HG03097 (cell line): ENCODE data around the gene NARF.

ENCODE experiments used
- ATAC-seq: cut with Tn5 transposase; IDR thresholded peaks from one replicate; pipeline ENCODE4 v1.9.1; 2021; ENCODE audit not compliant: unreplicated experiment, low FRiP score

NARF gene

DNA sequence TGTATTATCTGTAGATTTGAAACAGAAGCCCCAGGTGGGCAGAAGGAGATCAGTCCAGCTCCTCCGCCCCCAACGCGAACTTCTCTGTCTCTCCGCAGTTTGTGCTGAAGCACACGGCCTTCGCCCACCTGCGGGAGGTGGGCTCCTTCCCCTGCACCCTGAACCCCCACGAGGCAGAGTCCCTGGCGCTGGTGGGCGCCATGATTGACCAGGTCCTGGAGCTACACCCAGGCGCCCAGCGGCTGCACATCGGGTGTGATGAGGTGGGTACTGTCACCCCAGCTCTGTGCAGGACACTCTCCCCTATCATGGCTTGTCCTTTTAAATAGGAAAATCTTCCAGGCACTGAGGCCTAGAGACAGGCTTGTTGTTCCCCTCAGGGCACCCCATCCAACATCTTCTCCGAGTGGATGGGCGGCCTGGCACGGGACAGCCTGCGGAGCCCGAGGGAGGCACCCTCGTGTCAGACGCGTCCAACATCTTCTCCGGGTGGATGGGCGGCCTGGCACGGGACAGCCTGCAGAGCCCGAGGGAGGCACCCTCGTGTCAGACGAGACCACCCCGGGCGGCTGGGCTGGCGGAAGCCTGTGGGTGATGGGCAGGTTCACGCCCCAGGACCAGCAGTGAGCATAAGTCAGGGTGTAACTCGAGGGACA lies 24.9 kb upstream of the NARF start:
- no peak for ATAC-seq

DNA sequence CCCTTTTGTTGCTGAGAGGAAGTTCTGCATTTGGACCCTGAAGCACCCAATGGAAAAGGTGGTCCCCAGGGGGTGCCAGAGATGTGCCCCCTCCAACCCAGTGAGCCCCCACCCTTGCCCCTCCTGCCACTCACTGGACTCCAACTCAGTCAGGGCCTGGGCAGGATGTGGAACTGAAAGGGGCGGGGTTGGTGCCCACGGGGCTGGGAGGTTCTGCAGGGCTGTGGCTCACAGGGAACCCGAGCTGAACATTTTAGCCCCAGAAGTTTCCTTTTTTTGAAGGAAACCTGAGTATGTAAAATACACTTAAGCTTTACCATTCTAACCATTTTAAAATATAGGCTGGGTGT lies 24.4 kb upstream of the NARF start:
- ATAC-seq, result no peak

DNA sequence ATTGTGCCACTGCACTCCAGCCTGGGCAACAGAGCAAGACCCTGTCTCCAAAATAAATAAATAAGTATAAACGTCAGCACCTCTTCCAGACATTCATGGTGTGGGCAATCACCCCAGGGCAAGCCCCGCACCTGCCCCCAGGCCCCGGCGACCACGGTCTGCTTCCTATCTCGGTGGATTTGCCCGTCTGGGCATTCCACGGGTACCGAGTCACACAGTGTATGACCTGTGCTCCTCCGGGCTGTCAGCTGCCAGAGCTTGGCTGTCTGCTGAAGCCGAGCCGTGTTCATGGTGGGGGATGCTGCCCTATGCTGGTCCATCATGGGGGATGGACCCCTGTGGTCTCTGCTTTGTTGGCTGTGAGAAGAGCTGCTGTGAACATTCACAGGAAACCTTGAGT lies 23.4 kb upstream of the NARF start:
- no peak for ATAC-seq

DNA sequence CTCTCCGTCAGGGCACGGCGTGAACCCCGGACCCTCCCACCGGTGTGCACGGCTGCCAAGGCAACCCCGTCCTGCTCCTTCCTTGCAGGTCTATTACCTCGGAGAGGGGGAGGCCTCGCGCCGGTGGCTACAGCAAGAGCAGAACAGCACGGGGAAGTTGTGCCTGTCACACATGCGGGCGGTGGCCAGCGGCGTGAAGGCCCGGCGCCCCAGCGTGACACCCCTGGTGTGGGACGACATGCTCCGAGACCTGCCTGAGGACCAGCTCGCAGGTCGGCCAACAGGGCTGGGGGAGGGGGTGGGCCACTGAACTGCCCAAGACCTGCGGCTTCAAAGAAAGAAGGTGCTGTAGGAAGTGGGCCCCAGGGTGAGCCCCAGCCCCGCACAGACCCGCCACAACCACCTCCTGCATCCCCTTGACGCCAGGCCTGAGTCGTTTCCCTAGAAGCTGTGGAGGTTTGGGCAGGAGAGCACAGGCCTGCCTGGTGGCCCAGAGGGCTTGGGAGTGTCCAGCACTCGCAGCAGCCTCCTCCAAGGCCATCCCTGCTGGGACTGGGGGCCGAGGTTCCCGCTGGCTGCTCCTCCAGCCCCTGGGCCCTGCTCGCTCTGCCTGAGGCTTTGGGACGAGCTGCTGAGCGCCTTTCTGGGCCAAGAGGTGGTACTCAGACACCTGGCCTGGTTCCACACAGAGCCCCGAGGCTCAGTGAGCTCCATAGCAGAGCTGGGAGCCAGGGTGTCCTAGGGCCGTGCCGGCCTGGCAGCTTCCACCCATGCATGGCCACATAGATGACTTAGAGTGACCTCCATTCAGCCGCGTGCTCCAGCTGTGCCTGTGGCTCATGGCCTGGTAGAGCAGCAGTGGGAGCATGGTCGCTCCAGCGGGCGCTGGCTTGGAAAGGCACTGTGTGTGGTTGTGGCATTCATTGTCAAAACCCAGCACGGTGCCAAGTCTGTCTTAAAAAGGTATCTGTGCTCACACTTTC lies 22.6 kb upstream of the NARF start:
- no peak for ATAC-seq

GRCh38 chr17:82436601-82437324 lies 21.8 kb upstream of the NARF start:
- ATAC-seq, result no peak

DNA sequence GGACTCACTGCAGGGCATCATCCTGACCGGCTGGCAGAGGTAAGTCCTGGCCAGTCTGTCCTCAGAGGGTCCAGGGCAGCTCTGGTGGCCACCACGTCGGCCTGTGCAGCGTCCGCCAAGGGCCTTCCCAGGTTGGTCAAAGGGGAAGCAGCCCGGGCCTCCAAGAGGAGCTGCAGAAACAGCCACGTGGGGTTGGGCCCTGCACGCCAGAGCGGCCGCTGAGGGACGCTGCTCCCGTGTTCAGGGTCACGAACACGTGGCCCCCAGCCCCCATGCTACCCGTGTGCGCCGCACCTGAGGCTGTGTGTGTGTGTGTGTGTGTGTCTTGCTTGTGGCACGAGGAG lies 21.2 kb upstream of the NARF start:
- no peak for ATAC-seq

GRCh38 chr17:82438401-82439193 lies 19.9 kb upstream of the NARF start:
- ATAC-seq, result no peak

DNA sequence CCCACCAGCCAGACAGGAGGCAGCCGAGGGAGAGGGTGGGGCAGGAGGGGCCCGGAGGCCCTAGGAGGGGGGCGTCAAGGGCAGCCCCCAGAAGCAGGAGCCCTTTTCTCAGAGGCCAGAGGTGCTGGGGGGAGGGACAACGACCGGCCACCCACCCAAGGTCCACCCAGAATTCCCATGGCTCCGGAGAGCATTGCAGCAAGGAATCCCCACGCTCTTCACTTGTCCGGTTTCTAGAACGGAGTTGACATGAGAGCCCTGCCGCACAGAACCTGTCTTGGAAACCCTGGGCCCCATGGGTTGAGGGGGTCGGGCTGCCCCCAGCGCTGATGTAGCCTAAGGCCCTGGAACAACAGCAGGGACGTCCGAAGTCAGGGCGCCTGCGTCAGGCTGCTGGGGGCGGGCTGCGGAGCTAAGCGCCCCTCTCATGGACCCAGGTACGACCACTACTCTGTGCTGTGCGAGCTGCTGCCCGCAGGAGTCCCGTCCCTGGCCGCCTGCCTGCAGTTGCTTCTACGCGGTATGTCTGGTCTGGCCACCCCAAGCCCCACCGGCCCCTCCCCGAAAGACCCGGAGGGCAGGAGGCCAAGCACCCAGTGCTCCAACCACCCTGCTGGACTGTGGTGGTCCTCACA lies 19.2 kb upstream of the NARF start:
- ATAC-seq, result no peak

DNA sequence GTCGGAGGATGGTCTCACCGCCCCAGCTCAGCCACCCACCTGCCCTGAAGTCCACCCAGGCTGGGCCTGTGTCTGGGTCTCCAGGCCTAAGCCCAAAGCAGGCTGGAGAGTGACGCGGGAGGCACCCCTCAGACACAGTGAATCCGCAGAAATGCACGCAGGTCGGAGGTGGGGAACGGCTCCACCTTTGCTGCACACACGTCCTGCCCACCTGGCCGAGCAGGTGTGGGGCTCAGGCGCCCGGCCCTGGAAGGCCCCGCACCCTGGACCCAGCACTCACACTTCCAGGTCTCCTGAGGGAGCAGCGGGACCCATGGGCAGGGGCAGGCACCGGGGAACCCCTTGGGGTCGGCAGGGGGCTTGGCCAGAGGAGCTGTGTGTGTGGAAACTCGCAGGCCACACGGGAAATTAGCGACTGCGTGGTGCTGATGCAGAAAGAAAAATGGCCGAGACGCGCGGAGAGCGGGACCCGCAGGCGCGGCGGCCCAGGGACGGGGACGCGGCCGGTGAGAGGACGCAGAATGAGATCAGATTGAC lies 18.6 kb upstream of the NARF start:
- no peak for ATAC-seq

- no peak for ATAC-seq
These were observed 18.0 kb upstream of the NARF start for GRCh38 chr17:82440469-82440981.

DNA sequence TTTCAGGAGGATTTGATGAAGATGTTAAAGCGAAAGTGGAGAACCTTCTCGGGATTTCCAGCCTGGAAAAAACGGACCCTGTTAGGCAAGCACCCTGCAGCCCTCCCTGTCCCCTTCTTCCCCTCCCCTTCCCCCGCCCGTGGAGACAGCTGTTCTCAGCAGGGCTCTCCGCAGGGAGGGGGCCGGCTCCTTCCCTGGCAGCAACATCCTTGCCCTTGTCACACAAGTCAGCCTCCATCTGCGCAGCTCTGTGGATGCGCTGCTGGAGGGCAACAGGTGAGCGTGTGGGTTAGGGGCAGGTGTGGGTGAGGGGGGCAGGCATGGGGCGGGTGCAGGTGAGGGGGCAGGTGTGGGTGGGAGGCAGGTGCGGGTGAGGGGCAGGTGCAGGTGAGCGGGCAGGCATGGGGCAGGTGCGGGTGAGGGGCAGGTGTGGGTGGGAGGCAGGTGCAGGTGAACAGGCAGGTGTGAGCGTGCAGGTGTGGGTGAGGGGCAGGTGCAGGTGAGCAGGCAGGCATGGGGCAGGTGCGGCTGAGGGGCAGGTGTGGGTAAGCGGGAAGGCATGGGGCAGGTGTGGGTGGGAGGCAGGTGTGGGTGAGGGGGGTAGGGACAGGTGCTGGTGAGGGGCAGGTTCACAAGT lies 17.4 kb upstream of the NARF start:
- ATAC-seq, result no peak

DNA sequence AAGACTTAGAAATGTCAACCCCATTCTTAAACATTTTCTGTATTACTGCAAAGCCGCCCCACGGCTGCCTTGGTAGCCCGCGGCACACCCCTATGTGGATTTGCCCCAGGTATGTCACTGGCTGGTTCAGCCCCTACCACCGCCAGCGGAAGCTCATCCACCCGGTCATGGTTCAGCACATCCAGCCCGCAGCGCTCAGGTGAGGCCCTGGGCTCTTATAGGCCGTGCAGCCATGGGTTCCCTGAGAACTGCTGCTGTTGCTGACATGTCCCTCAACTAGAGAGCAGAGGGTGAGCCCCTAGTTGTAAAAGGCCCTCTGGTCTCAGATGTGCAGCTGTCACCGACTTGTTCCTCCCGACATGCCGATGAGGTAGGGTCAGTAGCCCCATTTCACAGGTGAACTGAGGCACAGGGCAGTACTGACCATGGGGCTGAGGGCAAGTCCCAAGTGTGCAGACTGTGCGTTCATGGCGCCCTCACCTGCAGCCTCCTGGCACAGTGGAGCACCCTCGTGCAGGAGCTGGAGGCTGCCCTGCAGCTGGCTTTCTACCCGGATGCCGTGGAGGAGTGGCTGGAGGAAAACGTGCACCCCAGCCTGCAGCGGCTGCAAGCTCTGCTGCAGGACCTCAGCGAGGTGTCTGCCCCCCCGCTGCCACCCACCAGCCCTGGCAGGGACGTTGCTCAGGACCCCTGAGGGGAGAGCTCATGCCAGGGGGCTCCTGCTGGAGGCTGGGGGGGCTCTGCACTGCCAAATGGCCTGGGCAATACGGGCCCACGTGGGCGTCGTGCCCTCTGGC lies 16.7 kb upstream of the NARF start:
- ATAC-seq, result no peak

GRCh38 chr17:82442643-82443464 lies 15.7 kb upstream of the NARF start:
- no peak for ATAC-seq

DNA sequence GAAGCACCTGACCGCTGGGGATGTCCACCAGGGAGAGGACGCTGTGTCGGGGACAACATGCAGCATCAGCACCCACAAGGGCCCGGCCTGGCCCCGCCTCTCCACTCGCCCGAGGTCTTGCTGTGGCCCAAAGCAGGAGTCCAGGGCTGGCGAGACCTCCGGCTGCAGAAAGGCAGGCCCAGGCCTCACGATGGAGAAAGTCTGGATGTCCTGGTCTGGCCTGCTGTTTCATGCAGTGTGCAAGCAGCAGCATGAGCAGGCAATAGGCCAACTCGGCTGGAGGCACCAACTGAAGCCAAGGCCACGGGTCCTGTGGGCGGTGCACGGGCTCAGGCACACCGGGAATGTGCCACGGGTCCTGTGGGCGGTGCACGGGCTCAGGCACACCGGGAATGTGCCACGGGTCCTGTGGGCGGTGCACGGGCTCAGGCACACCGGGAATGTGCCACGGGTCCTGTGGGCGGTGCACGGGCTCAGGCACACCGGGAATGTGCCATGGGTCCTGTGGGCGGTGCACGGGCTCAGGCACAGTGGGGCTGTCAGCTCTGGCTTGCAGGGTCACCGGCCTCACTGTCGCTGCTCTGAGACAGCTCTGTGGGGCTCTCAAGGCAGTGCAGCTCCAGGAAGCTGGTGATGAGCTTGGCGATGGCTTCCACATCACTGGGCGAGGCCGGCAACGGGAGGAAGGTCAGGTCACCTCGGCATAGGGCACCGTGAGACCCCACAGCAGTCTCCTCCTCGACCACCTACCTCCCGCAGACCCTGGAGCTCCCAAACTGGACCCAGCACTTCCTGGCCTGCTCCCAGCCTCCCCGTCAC lies 14.9 kb upstream of the NARF start:
- no peak for ATAC-seq

DNA sequence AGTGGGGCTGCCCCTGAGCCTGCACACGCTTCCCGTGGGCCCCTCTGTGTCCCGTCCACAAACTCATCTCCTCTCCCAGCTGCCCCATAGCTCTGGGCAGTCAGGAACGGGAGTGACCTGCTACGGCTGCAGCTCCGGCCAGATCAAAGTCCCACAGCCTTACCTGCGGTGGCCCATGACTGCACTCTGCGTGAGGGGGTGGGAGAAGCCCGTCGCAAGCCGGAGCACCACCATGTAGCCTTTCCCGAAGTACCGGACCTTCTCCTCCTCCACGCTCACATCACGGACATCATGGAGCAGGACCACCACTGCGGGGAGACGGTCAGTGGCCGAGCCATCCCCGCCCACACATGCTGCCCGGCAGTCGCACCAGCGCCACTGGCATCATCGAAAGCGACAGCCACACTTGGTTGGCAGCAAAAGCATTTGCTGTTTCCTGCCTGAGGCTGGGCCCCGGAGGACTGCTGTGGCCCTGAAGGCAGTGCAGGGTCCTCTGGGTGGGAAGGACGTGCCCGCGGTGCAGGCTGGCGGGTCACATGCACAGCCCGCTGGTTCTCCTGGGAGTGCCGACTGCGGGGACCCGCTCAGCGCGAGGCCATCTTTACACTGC lies 14.2 kb upstream of the NARF start:
- no peak for ATAC-seq

GRCh38 chr17:82444941-82445521 lies 13.5 kb upstream of the NARF start:
- no peak for ATAC-seq
